ENCODE results near the gene OST4.

Gene OST4

GRCh38 chr2:27109083-27109482 is 37.6 kb upstream of the OST4 start:
- ChIA-PET CTCF (interaction anchor here (0.6 to 4.8 kb wide), 9 partner anchors 12 to 262 kb away, joined by 3 to 36 read pairs (median 3); no protein-coding TSS in a partner anchor), POLR2A (no interaction called here)
- TF ChIP-seq CTCF (IDR thresholded peaks at IDR 0.05; ENCODE audit: insufficient read depth, low read length, missing control alignments), result no peak
- H3K4me3 ChIP-seq (ENCODE audit: low read depth, low read length), result no peak overlapping the region
- DNase-seq (ENCODE audit: low read depth, low spot score), result no peak

GRCh38 chr2:27108221-27108620 is 36.8 kb upstream of the OST4 start:
- no peak for DNase-seq (ENCODE audit: low read depth, low spot score)
- ChIA-PET POLR2A (no interaction called here), CTCF (interaction anchor here (0.8 to 4.8 kb wide), 6 partner anchors 11 to 197 kb away, joined by 3 to 36 read pairs (median 6); no protein-coding TSS in a partner anchor)
- no peak for TF ChIP-seq CTCF (IDR thresholded peaks at IDR 0.05; ENCODE audit: insufficient read depth, low read length, missing control alignments)
- no peak overlapping the region for H3K4me3 ChIP-seq (ENCODE audit: low read depth, low read length)

- DNase-seq (ENCODE audit: low read depth, low spot score), result no peak
Observed at GRCh38 chr2:27105981-27106380, 34.5 kb upstream of the OST4 start.

GRCh38 chr2:27102329-27102728 is 30.9 kb upstream of the OST4 start:
- CTCF ChIA-PET, result interaction anchor here (1.4 to 11.8 kb wide), 9 partner anchors 9 to 200 kb away, joined by 3 to 217 read pairs (median 7); partner anchors contain the start of genes DNAJC5G, KHK and TRIM54

More at GRCh38 chr2:27105981-27106380, 34.5 kb upstream of the OST4 start:
- POLR2A ChIA-PET, result no interaction called here
- no peak for TF ChIP-seq CTCF (IDR thresholded peaks at IDR 0.05; ENCODE audit: insufficient read depth, low read length, missing control alignments)
- CTCF ChIA-PET, result interaction anchor here (1.1 to 11.8 kb wide), 6 partner anchors 10 to 209 kb away, joined by 4 to 206 read pairs (median 10); partner anchors contain the start of genes DNAJC5G and TRIM54
- no peak overlapping the region for H3K4me3 ChIP-seq (ENCODE audit: low read depth, low read length)

GRCh38 chr2:27100036-27100435 is 28.6 kb upstream of the OST4 start:
- no peak overlapping the region for H3K4me3 ChIP-seq (ENCODE audit: low read depth, low read length)
- ChIA-PET POLR2A (no interaction called here), CTCF (interaction anchor here (0.6 to 11.8 kb wide), 18 partner anchors 11 to 212 kb away, joined by 3 to 217 read pairs (median 8); partner anchors contain the start of genes ABHD1, CAD, DNAJC5G and TRIM54)
- DNase-seq (ENCODE audit: low read depth, low spot score), result no peak
- no peak for TF ChIP-seq CTCF (IDR thresholded peaks at IDR 0.05; ENCODE audit: insufficient read depth, low read length, missing control alignments)

More at GRCh38 chr2:27102329-27102728, 30.9 kb upstream of the OST4 start:
- no peak for DNase-seq (ENCODE audit: low read depth, low spot score)
- POLR2A ChIA-PET, result no interaction called here
- no peak overlapping the region for H3K4me3 ChIP-seq (ENCODE audit: low read depth, low read length)
- no peak for TF ChIP-seq CTCF (IDR thresholded peaks at IDR 0.05; ENCODE audit: insufficient read depth, low read length, missing control alignments)

GRCh38 chr2:27099334-27099955 is 28.0 kb upstream of the OST4 start:
- ChIA-PET POLR2A (no interaction called here), CTCF (interaction anchor here (0.7 to 11.8 kb wide), 27 partner anchors 9 to 253 kb away, joined by 3 to 217 read pairs (median 5); partner anchors contain the start of genes ABHD1, CAD, DNAJC5G and TRIM54)
- no peak for DNase-seq (ENCODE audit: low read depth, low spot score)
- TF ChIP-seq CTCF (IDR thresholded peaks at IDR 0.05; ENCODE audit: insufficient read depth, low read length, missing control alignments), result no peak
- H3K4me3 ChIP-seq (ENCODE audit: low read depth, low read length), result no peak overlapping the region
